LNCaP clone FGC (cell line): Measurements from ENCODE around the gene ITPKA.

Experiments
- DNase-seq: peaks from one replicate; pipeline ENCODE4 v3.0.0-alpha.2; 2011; ENCODE audit warnings: low read depth
- H3K4me3 ChIP-seq: 2 replicates; pipeline ENCODE4 v1.5.1; 2011; ENCODE audit warnings: mild to moderate bottlenecking, low read depth, low read length, control low read depth
- TF ChIP-seq, protein P1 (sequence below): IDR thresholded peaks from 2 replicates; pipeline ENCODE4 v1.5.1; 2012; ENCODE audit warnings: mild to moderate bottlenecking; ENCODE audit not compliant: control insufficient read depth, insufficient read depth; ENCODE audit errors: extremely low read depth

The ITPKA gene

DNA sequence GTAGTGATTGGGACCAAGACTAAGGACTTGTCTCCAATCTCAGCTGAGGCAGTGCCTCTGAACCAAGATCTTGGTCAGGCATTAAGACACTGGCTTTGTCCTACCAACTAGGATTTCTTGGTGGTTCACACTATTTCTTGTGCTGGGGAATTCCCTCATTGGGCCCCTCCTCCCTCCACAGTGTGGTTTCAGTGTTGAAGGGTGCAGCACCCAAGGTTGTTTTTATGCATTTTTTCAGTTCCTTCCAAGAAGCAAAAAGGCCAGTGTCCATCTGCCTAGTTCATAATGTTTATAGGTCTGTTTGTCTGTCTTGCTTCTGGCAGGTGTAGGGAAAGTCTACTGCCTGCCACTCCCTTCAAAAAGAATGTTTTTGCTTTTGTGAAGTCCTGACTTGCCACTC is 10.6 kb upstream of the ITPKA start:
- TF ChIP-seq, protein P1, sequence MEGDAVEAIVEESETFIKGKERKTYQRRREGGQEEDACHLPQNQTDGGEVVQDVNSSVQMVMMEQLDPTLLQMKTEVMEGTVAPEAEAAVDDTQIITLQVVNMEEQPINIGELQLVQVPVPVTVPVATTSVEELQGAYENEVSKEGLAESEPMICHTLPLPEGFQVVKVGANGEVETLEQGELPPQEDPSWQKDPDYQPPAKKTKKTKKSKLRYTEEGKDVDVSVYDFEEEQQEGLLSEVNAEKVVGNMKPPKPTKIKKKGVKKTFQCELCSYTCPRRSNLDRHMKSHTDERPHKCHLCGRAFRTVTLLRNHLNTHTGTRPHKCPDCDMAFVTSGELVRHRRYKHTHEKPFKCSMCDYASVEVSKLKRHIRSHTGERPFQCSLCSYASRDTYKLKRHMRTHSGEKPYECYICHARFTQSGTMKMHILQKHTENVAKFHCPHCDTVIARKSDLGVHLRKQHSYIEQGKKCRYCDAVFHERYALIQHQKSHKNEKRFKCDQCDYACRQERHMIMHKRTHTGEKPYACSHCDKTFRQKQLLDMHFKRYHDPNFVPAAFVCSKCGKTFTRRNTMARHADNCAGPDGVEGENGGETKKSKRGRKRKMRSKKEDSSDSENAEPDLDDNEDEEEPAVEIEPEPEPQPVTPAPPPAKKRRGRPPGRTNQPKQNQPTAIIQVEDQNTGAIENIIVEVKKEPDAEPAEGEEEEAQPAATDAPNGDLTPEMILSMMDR = no peak
- no peak overlapping the region for H3K4me3 ChIP-seq
- no peak for DNase-seq

DNA sequence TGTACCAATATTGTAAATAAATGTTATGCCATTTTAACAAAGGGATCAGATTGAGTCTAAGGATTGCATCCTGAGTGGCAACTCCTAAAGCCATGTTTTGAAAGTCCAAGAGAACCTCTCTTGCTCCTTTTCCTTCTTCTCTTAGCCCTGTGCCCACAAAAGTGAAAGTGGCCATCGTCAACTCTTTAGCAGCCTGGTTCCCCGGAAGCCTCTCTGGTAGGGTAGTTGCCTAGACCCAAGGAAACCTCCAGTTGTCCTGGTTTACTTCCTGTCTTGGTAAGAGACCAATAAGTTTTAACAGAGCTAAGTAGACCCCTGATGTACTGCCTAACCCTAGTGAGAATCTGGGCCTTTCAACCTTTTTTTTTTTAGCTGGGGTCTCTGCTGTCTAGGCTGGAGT is 10.2 kb upstream of the ITPKA start:
- TF ChIP-seq, protein P1 = no peak
- DNase-seq = no peak
- H3K4me3 ChIP-seq = no peak overlapping the region

DNA sequence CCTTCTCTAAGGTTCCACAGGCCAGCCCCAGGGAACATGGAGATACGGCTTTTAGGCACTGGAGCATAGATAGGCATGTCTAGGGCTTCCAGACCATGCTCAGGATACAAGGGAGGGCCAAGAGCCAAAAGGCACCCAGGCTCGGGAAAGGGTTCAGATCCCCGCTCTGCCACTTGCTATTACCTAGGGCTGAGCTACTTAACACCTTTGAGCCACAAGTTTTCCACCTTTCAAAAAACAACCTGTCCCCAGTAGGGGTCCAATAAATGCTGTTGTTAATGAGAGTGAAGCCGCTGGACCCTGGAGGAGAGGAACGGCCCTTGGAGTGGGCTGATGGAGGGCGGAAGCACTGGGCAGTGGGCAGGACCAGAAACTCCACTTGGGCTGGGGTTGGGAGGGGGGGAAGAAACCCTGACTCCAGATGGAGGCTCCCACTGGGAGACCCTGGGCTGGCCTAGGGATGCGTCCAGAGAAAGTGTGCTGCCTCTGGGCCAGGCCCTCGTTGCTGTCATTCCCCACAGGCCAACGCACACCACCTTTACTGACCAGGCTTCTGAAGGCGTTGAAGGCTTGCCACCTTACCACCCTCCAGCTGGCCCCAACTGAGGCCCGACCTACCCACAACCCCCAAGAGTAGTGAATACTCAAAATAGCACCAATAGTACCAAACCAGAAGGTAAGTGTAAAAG is 8.6 kb upstream of the ITPKA start:
- DNase-seq = no peak
- TF ChIP-seq, protein P1 = no peak
- no peak overlapping the region for H3K4me3 ChIP-seq

DNA sequence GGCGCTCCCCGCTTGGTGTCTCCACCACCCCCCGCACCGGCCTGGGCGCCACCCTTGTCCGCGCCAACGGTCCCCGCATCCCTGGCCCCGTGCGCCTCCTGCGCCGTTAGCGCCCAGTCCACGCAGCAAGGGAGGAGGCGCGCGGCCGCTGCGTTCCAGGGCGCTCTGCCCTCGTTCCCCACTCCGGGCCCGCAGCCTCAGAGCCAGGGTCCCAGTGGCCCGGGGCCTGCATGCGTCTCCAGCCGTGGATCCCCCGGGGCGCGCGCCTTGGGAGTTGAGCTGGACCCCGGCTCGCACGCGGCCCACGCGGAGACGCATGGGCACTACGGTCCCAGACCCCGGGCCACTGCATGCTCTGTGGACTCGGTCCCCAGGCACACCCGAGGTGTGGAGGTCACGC is 7.4 kb upstream of the ITPKA start:
- no peak for DNase-seq
- TF ChIP-seq, protein P1 = no peak

DNA sequence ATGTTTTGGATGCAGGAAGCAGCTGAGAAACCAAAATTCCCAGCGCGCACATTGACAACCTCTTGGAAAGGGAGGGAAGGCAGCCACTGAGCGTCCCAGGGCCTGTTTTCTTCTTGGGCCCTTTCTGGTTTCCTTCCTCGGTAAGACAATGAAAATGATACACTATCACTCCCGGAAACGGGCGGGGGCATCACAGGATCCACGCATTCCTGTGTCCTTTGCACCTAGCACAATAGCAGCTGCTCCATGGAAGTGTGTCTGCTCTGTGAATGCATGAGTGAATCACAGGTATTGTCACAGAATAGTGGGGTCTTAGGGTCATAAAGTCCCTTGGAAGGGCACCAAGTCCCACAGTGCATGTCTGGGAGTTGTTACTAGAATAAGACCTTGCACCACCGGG is 6.3 kb upstream of the ITPKA start:
- DNase-seq = no peak
- no peak overlapping the region for H3K4me3 ChIP-seq
- TF ChIP-seq, protein P1 = no peak

More for the DNA sequence above, 7.4 kb upstream of the ITPKA start:
- no peak overlapping the region for H3K4me3 ChIP-seq

DNA sequence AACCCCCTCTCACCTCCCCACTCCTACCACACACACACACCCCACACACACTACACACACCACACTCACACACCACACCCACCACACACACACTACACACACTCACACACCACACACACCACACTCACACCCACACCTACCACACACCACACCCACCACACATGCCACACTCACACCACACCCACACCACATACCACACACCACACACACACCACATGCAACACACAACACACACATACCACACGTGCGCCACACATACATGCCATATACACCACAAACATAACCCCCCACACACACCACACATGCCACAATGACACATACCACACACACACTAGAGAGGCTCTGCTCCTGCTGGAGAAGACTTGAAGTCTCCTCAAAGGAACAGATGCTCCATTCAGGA is 5.9 kb upstream of the ITPKA start:
- TF ChIP-seq, protein P1 = no peak
- no peak for DNase-seq
- no peak overlapping the region for H3K4me3 ChIP-seq

DNA sequence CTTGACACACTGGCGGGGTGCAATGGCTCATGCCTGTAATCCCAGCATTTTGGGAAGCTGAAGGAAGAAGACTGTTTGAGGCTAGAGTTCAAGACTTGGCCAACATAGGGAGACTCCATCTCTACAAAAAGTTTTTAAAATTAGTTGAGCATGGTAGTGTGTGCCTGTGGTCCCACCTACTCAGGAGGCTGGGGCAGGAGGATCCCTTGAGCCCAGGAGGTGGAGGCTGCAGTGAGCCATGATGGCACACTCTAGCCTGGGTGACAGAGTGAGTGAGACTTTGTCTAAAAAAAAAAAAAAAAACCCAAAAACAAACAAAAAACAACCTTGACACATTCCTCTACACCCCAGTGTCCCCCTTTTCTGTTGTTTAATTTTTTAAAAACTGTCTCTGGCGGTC is 4.0 kb upstream of the ITPKA start:
- DNase-seq = no peak
- TF ChIP-seq, protein P1 = no peak
- H3K4me3 ChIP-seq = no peak overlapping the region
